Transverse colon (tissue), 4 donors: ENCODE data around the gene IL16. TPM values are rescaled to one million over a fixed set of nuclear protein-coding genes. Genes with fewer than 3 reads are reported as not detected.

Source experiments
- DNase-seq: peaks from one replicate; pipeline ENCODE4 v3.0.0-alpha.2; 2019
- H3K27ac ChIP-seq, 4 donors: fragments of 200-600 bp; sonication (generic); 2 replicates each; pipeline ENCODE4 v1.5.1; 2016 to 2018; ENCODE audit warnings: inconsistent platforms in 4 of 4
- H3K27me3 ChIP-seq: fragments of 200-600 bp; sonication (generic); 2 replicates; pipeline ENCODE4 v1.5.1; 2017; ENCODE audit warnings: inconsistent platforms
- H3K36me3 ChIP-seq, 4 donors: fragments of 200-600 bp; sonication (generic); 2 replicates each; pipeline ENCODE4 v1.5.1; 2017 to 2019; ENCODE audit warnings: inconsistent platforms in 4 of 4
- H3K4me1 ChIP-seq, 4 donors: fragments of 200-600 bp; sonication (generic); 2 replicates each; pipeline ENCODE4 v1.5.1; 2017 to 2020; ENCODE audit warnings: inconsistent platforms in 4 of 4
- H3K4me3 ChIP-seq, 4 donors: fragments of 200-600 bp; sonication (generic); 1 replicate in 1 of 4; 2 replicates in 3 of 4; pipeline versions ENCODE4 v1.5.1 to v1.6.1; 2017 to 2019; ENCODE audit warnings: inconsistent platforms in 4 of 4
- H3K9me3 ChIP-seq, 2 donors: fragments of 200-600 bp; sonication (generic); 2 replicates each; pipeline ENCODE4 v1.5.1; 2017 to 2019; ENCODE audit warnings: inconsistent platforms in 2 of 2
- EP300 ChIP-seq: sonication (generic); formaldehyde crosslinking; IDR thresholded peaks from one replicate; pipeline ENCODE4 v1.6.1; 2017; ENCODE audit warnings: antibody characterized with exemption, low read depth
- POLR2A ChIP-seq: fragments of 450-650 bp; IDR thresholded peaks from one replicate; pipeline ENCODE4 v1.6.1; 2016; ENCODE audit warnings: antibody characterized with exemption, mild to moderate bottlenecking, moderate library complexity
- POLR2AphosphoS5 ChIP-seq, 3 donors: sonication (generic); formaldehyde crosslinking; IDR thresholded peaks; one replicate each; pipeline ENCODE4 v1.6.1; 2016; ENCODE audit warnings: antibody characterized with exemption in 3 of 3
- WGBS, 2 donors: methylation state at CpG; one replicate each; pipeline ENCODE4 v1.1.5; 2018; ENCODE audit warnings: low coverage in 1 of 2; 5-methylcytosine and 5-hydroxymethylcytosine counted together
- in situ Hi-C, 4 donors: fragments of 200-750 bp; cut with MboI; loops; one replicate each; pipeline versions ENCODE4 v1.15.0 to v1.15.1; 2017; ENCODE audit warnings: low sequenced_read_pairs in 3 of 4, low pct_ligation_motif_present in 1 of 4, low pct_unique_long_range_greater_than_20kb in 1 of 4
- intact Hi-C: fragments of 100-400 bp; cut with DNase I; formaldehyde crosslinking; loops from one replicate; pipeline ENCODE4 v1.15.1; 2023; ENCODE audit warnings: low total_unique reads
- total RNA-seq, 4 donors: library from RNA; depleted of rRNA; stranded (reverse); fragments of >200 nt; gene quantifications; one replicate each; pipeline ENCODE4 v1.1.0, GENCODE V29; 2016
- TF ChIP-seq, protein P1 (sequence below), 5 experiments: fragments of 200-600 bp in 3 of 5; fragments of 450-650 bp in 2 of 5; sonication (generic) in 3 of 5; IDR thresholded peaks; 1 replicate in 2 of 5; 2 replicates in 3 of 5; pipeline ENCODE4 v1.5.1; 2016 to 2017; ENCODE audit warnings: antibody characterized with exemption in 5 of 5, inconsistent platforms in 3 of 5, mild to moderate bottlenecking in 2 of 5, moderate library complexity in 1 of 5

IL16 gene
- total RNA-seq, 4 donors from 2014 or later: 5.2 to 40.0 (median 22.3) TPM

DNA sequence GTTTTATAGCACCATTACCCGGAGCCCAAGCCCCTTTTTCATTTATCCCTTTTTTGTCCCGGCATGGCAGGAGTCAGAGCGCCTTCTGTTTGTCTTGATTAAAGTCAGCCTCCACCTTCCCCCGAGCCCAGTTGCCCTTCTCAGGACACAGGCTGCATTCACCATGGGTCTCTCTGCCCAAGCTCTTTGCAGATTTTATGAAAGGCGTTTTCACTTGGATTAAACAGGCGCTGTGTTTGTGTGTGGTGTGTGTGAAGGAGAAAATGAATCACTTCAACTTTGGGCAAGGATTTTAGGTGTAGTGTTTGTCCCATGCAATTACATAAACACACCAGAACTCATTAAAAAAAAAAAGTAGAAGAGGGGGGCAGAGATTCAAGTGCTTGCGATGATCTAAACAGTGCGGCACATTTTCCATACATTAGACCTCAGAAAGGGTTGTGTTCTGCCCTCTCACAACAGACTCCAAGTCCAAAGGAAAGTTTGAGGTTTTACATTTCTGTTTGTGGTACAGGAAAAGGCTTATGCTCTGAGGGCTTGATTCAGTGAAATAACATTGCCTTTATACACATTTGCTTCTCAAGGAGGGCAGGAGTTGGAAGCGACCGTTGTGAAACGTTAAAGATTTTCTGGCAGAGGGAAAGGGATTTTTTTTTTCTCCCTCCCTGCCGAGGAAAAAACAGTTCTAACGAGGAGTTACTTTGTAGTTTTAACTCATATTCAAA, 14.5 kb upstream of the IL16 start:
- Histone ChIP-seq H3K4me1 (peaks cover 0 to 9% (median 0%) of the 10 kb centered on the region in 4 donors), H3K4me3 (peak overlapping the region in 2 of 4 donors; percentile 13 to 35), H3K27me3 (no peaks in the 10 kb centered on the region), H3K27ac (peak overlapping the region; percentile 34 to 61 (median 57)), H3K36me3 (no peaks in the 10 kb centered on the region), H3K9me3 (no peaks in the 10 kb centered on the region)
- TF ChIP-seq, protein P1, sequence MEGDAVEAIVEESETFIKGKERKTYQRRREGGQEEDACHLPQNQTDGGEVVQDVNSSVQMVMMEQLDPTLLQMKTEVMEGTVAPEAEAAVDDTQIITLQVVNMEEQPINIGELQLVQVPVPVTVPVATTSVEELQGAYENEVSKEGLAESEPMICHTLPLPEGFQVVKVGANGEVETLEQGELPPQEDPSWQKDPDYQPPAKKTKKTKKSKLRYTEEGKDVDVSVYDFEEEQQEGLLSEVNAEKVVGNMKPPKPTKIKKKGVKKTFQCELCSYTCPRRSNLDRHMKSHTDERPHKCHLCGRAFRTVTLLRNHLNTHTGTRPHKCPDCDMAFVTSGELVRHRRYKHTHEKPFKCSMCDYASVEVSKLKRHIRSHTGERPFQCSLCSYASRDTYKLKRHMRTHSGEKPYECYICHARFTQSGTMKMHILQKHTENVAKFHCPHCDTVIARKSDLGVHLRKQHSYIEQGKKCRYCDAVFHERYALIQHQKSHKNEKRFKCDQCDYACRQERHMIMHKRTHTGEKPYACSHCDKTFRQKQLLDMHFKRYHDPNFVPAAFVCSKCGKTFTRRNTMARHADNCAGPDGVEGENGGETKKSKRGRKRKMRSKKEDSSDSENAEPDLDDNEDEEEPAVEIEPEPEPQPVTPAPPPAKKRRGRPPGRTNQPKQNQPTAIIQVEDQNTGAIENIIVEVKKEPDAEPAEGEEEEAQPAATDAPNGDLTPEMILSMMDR (IDR thresholded peaks at IDR 0.05): no peak
- TF ChIP-seq POLR2A (no peak), EP300 (no peak), POLR2AphosphoS5 (IDR thresholded peaks at IDR 0.05) (no peak)
- in situ Hi-C loops: no loop called here
- intact Hi-C loops: no loop called here
- DNase-seq: no peak
- 28 to 38% methylated on average over 12 to 13 of the region's 13 CpGs for WGBS, 2 donors

DNA sequence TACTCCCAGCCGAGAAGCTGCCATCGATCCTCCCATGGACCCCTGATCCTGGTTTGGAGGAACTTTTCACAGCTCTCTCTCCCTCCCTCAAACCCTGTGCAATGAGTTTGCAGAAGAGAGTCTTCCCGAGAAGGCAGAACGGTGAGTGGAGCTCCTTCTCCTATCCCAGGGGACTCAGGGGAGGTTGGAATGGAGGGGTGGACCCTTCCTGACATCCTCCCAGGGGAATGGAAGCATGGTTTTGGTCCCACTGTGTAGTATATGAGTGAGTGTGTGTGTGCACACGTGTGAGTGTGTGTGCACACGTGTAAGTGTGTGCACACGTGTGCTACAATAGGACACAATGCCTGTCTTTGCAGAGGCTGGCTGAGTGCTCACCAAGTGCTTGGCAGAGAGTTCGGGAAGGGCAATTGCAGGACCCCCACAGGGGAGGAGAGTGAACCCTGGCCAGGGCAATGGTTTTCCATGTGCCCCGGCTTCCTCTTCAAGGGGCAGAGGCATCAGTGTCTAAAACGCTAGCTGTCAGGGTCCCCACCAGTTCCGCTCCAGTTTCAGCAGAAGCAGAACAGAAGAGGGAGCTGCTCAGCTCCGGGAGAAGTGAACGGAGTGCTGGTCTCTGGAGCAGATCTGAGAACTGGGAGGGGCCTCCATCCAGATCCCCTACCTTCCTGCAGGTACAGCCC, 13.8 kb upstream of the IL16 start:
- no peaks in the 10 kb centered on the region for H3K27me3 ChIP-seq
- TF ChIP-seq, protein P1 (IDR thresholded peaks at IDR 0.05): no peak
- no peak for TF ChIP-seq POLR2AphosphoS5 (IDR thresholded peaks at IDR 0.05)
- TF ChIP-seq POLR2A: no peak
- no peak for TF ChIP-seq EP300
- no peaks in the 10 kb centered on the region for H3K36me3 ChIP-seq
- peak overlapping the region in 2 of 4 donors; percentile 13 to 35 for H3K4me3 ChIP-seq
- in situ Hi-C loops: no loop called here
- H3K27ac ChIP-seq: peak overlapping the region; percentile 34 to 61 (median 57)
- H3K9me3 ChIP-seq: no peaks in the 10 kb centered on the region
- WGBS, 2 donors: 37 to 41% methylated on average over 5 to 13 of the region's 13 CpGs
- H3K4me1 ChIP-seq: peaks cover 0 to 9% (median 0%) of the 10 kb centered on the region in 4 donors
- no peak for DNase-seq
- intact Hi-C loops: no loop called here

DNA sequence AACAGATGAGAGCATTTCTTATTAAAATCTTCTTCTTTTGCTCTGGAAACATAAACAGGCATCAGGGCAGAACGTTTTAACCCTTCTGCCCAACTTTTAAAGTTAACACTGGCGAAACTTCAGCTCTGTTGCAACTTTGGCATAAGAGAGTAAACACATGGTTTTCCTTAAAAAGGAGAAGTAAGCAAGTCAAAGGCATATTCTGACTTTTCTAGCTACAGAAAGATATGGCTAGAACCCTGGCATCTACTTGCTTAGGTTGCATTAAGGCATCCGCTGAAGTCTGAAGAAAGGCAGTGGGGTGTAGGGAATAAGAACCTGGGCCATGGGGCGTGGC, 13.3 kb upstream of the IL16 start:
- intact Hi-C loops (no loop called here), in situ Hi-C loops (no loop called here)
- TF ChIP-seq, protein P1 (IDR thresholded peaks at IDR 0.05): no peak
- TF ChIP-seq POLR2A: no peak
- no peak for TF ChIP-seq EP300
- no peak for TF ChIP-seq POLR2AphosphoS5 (IDR thresholded peaks at IDR 0.05)
- 52 to 68% methylated on average over 3 to 4 of the region's 4 CpGs for WGBS, 2 donors
- H3K4me1 ChIP-seq: peaks cover 0 to 9% (median 0%) of the 10 kb centered on the region in 4 donors
- H3K9me3 ChIP-seq: no peaks in the 10 kb centered on the region
- H3K27ac ChIP-seq: peak overlapping the region; percentile 25 to 61 (median 48)
- no peaks in the 10 kb centered on the region for H3K27me3 ChIP-seq
- H3K36me3 ChIP-seq: no peaks in the 10 kb centered on the region
- DNase-seq: no peak
- peak overlapping the region in 1 of 4 donors; percentile 35 for H3K4me3 ChIP-seq

DNA sequence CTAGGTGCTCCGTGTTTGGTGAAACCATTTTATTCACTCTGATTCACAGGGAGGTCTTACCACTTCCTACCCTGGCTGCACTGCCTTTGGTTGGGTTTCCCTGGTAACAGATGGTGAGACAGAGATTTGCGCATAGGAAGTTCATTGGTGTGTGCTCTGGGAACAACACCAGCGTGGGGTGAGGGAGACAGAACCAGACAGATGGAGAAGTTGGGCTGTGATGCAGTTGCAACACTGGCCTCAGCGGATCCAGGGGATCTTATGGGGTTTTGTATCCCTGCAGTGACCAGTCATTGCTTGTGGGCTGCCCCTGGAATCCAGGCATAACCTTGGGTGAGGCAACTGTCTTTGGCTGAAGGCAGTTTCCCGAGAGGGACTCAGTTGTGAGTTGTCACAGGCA, 12.5 kb upstream of the IL16 start:
- no peak for DNase-seq
- Histone ChIP-seq H3K36me3 (no peaks in the 10 kb centered on the region), H3K4me3 (no peak overlapping the region), H3K9me3 (no peaks in the 10 kb centered on the region), H3K4me1 (peaks cover 0 to 9% (median 0%) of the 10 kb centered on the region in 4 donors), H3K27ac (peak overlapping the region in 3 of 4 donors; percentile 26 to 61 (median 34)), H3K27me3 (no peaks in the 10 kb centered on the region)
- 68% methylated on average over 5 of the region's 5 CpGs; no CpG with 5 or more reads in 1 of the 2 donors for WGBS, 2 donors
- intact Hi-C loops: no loop called here
- in situ Hi-C loops: no loop called here
- TF ChIP-seq POLR2AphosphoS5 (IDR thresholded peaks at IDR 0.05): peak in 1 of 3 donors; percentile 6
- TF ChIP-seq, protein P1 (IDR thresholded peaks at IDR 0.05): no peak
